Keratinocyte (primary cell): ENCODE measurements around the gene ETFA. TPM values are rescaled to one million over a fixed set of nuclear protein-coding genes. Genes with fewer than 3 reads are reported as not detected.

Experiments
- DNase-seq: peaks from one replicate; pipeline ENCODE4 v3.0.0-alpha.2; 2011; ENCODE audit warnings: low read depth, missing footprints, low spot score
- FAIRE-seq: peaks from 2 replicates; lab custom pipeline; 2011; peaks lifted over from hg19 to GRCh38; lab: Jason Lieb, UNC
- H2AFZ ChIP-seq: 2 replicates; pipeline ENCODE4 v1.6.0; 2012; ENCODE audit warnings: low read length, control low read depth, inconsistent platforms; ENCODE audit not compliant: control insufficient read depth
- H3K27ac ChIP-seq: 2 replicates; pipeline ENCODE4 v1.5.1; 2011; ENCODE audit warnings: low read length; ENCODE audit not compliant: control insufficient read depth, insufficient read depth
- H3K27me3 ChIP-seq: 3 replicates; pipeline ENCODE4 v1.6.0; 2011; ENCODE audit warnings: low read length; ENCODE audit not compliant: control insufficient read depth, insufficient read depth; ENCODE audit errors: extremely low read depth
- H3K36me3 ChIP-seq, 2 experiments: 2 replicates in 1 of 2; 3 replicates in 1 of 2; pipeline ENCODE4 v1.5.1; 2011; ENCODE audit warnings: low read length in 2 of 2, mild to moderate bottlenecking in 1 of 2; ENCODE audit not compliant: control insufficient read depth in 2 of 2, insufficient read depth in 2 of 2; ENCODE audit errors: extremely low read depth in 1 of 2
- H3K4me1 ChIP-seq: 3 replicates; pipeline ENCODE4 v1.5.1; 2011; ENCODE audit warnings: low read length; ENCODE audit not compliant: control insufficient read depth, insufficient read depth; ENCODE audit errors: extremely low read depth
- H3K4me2 ChIP-seq: 3 replicates; pipeline ENCODE4 v1.6.0; 2011; ENCODE audit warnings: low read depth, low read length; ENCODE audit not compliant: control insufficient read depth, insufficient read depth; ENCODE audit errors: extremely low read depth
- H3K4me3 ChIP-seq, 3 experiments: fragments of 200-600 bp in 1 of 3; sonication (generic) in 1 of 3; 2 replicates in 2 of 3; 3 replicates in 1 of 3; pipeline ENCODE4 v1.5.1; 2011 to 2016; ENCODE audit warnings: low read length in 3 of 3, mild to moderate bottlenecking in 3 of 3, control low read depth in 2 of 3, inconsistent platforms in 1 of 3, low read depth in 1 of 3, mixed read lengths in 1 of 3, mixed run types in 1 of 3, moderate library complexity in 1 of 3; ENCODE audit not compliant: control insufficient read depth in 2 of 3, insufficient read depth in 2 of 3; ENCODE audit errors: extremely low read depth in 1 of 3
- H3K79me2 ChIP-seq: 2 replicates; pipeline ENCODE4 v1.6.0; 2012; ENCODE audit warnings: low read length; ENCODE audit not compliant: control insufficient read depth, insufficient read depth
- H3K9ac ChIP-seq: 3 replicates; pipeline ENCODE4 v1.6.0; 2011; ENCODE audit warnings: low read length; ENCODE audit not compliant: control insufficient read depth, insufficient read depth; ENCODE audit errors: extremely low read depth
- H3K9me1 ChIP-seq: 3 replicates; pipeline ENCODE4 v1.6.0; 2011; ENCODE audit warnings: low read length; ENCODE audit not compliant: control insufficient read depth, insufficient read depth; ENCODE audit errors: extremely low read depth
- H3K9me3 ChIP-seq: 2 replicates; pipeline ENCODE4 v1.5.1; 2012; ENCODE audit warnings: low read depth, low read length; ENCODE audit not compliant: control insufficient read depth
- H4K20me1 ChIP-seq: 3 replicates; pipeline ENCODE4 v1.6.0; 2011; ENCODE audit warnings: low read length; ENCODE audit not compliant: control insufficient read depth, insufficient read depth; ENCODE audit errors: extremely low read depth
- CTCF ChIP-seq, 3 experiments: IDR thresholded peaks in 1 of 3; conservative IDR thresholded peaks in 1 of 3; optimal IDR thresholded peaks in 1 of 3; 2 replicates in 2 of 3; 3 replicates in 1 of 3; pipeline versions ENCODE3 to v1.5.1; 2011; ENCODE audit warnings: low read length in 3 of 3, mild to moderate bottlenecking in 3 of 3, moderate library complexity in 2 of 3, control low read depth in 1 of 3, inconsistent platforms in 1 of 3; ENCODE audit not compliant: insufficient read depth in 2 of 3; ENCODE audit errors: extremely low read depth in 1 of 3
- EZH2 ChIP-seq: IDR thresholded peaks from one replicate; pipeline ENCODE4 v1.6.1; 2012; ENCODE audit warnings: inconsistent platforms, mild to moderate bottlenecking, low read length, moderate library complexity
- dilution Hi-C: fragments of 300-500 bp; cut with MboI; formaldehyde crosslinking; loops from one replicate; pipeline ENCODE4 v1.7.0; 2020; ENCODE audit warnings: low sequenced_read_pairs; ENCODE audit not compliant: extremely low pct_ligation_motif_present
- polyA plus RNA-seq, 5 experiments: library from polyadenylated mRNA; depleted of rRNA in 3 of 5; stranded (reverse) in 3 of 5; stranded (forward) in 1 of 5; unstranded in 1 of 5; fragments of >200 nt; gene quantifications; 1 replicate in 1 of 5; 2 replicates in 3 of 5; 3 replicates in 1 of 5; pipeline versions ENCODE4 v1.2.1 to v1.2.3, GENCODE V29; 2011 to 2012; ENCODE audit warnings: missing spikeins in 2 of 5, low read depth in 1 of 5, low replicate concordance in 1 of 5

ETFA gene
- polyA plus RNA-seq, 1 donor (not counting 4 experiments of a cell fraction or from before 2014, with no cell fraction given) = 230 TPM

DNA sequence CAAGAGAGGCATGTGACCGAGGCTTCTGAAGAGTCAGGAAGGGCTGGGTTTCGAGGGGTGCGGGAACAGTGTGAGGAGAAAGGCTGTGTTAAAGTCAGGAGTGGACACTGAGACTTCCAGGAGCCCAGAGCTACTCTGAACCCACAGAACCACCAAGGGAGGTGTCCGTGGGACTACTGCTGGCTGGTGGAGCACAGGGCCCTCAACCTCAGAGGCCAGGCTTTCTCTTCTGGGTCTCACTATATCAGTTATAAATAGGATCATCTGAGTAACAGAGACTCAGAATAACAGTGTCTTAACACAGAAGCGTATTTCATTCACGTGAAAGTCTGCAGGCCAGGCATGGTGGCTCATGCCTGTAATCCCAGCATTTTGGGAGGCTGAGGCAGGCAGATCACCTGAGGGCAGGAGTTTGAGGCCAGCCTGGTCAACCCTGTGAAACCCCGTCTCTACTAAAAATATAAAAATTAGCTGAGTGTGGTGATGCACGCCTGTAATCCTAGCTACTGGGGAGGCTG lies 137.9 kb downstream of the ETFA start:
- DNase-seq (no peak), FAIRE-seq (no peak)
- Histone ChIP-seq H4K20me1 (no peaks in the 10 kb centered on the region), H3K9me3 (peaks cover 2% of the 10 kb centered on the region), H3K27ac (no peak overlapping the region), H3K36me3 (no peaks in the 10 kb centered on the region), H3K4me2 (no peak overlapping the region), H3K79me2 (no peaks in the 10 kb centered on the region), H3K4me1 (peaks cover 13% of the 10 kb centered on the region), H3K4me3 (no peak overlapping the region), H3K27me3 (peaks cover 4% of the 10 kb centered on the region), H3K9me1 (no peaks in the 10 kb centered on the region), H2AFZ (no peak overlapping the region), H3K9ac (no peak overlapping the region)
- no peak for TF ChIP-seq EZH2
- no peak for TF ChIP-seq CTCF (optimal IDR thresholded peaks at IDR 0.05 in 1 of 3, IDR thresholded peaks at IDR 0.05 in 1 of 3, conservative IDR thresholded peaks at IDR 0.05 in 1 of 3; ENCODE audit: extremely low read depth in 1 of 3, insufficient read depth in 2 of 3, low read length in 3 of 3)
- dilution Hi-C loops = no loop called here

GRCh38 chr15:76172782-76173181 lies 138.5 kb downstream of the ETFA start:
- dilution Hi-C loops = no loop called here
- FAIRE-seq (no peak), DNase-seq (no peak)
- Histone ChIP-seq H3K4me1 (peaks cover 7% of the 10 kb centered on the region), H3K9me3 (peaks cover 2% of the 10 kb centered on the region), H2AFZ (no peak overlapping the region), H3K36me3 (no peaks in the 10 kb centered on the region), H3K27me3 (peaks cover 4% of the 10 kb centered on the region), H3K27ac (no peak overlapping the region), H3K79me2 (no peaks in the 10 kb centered on the region), H4K20me1 (no peaks in the 10 kb centered on the region), H3K4me3 (no peak overlapping the region), H3K4me2 (no peak overlapping the region), H3K9ac (no peak overlapping the region), H3K9me1 (no peaks in the 10 kb centered on the region)
- no peak for TF ChIP-seq EZH2
- no peak for TF ChIP-seq CTCF (optimal IDR thresholded peaks at IDR 0.05 in 1 of 3, IDR thresholded peaks at IDR 0.05 in 1 of 3, conservative IDR thresholded peaks at IDR 0.05 in 1 of 3; ENCODE audit: extremely low read depth in 1 of 3, insufficient read depth in 2 of 3, low read length in 3 of 3)
